ENCODE data around the gene PKD1L1.

GRCh38 chr7:47726047-47726726, 222.1 kb downstream of the PKD1L1 start:
- TF ChIP-seq CTCF (IDR thresholded peaks at IDR 0.05) = no peak
- TF ChIP-seq POLR2A (IDR thresholded peaks at IDR 0.05) = no peak

All from adrenal gland (tissue), 5 donors.